CD4-positive, alpha-beta T cell treated with Interleukin-15 for 1 hour (primary cell): ENCODE data around the gene KMT2D.
A peak's percentile ranks its signal among the peaks of the same experiment; 100 is the strongest.

Experiments
- DNase-seq: peaks from one replicate; pipeline ENCODE4 v3.0.0-alpha.2; 2020

The KMT2D gene

GRCh38 chr12:49060237-49061156, at the start of gene KMT2D:
Gene KMT2D (minus strand): TSS chr12:49060794. CDS start chr12:49055324, 5,470 bp downstream.
- peak; percentile 88 for DNase-seq

GRCh38 chr12:49109641-49110463, 49.3 kb upstream of the KMT2D start:
- peak; percentile 28 for DNase-seq

- DNase-seq = peak; percentile 32
Measured at GRCh38 chr12:49108958-49109404, 48.4 kb upstream of the KMT2D start.

- DNase-seq = no peak
Measured at GRCh38 chr12:49105504-49106084, 45.0 kb upstream of the KMT2D start.

- no peak for DNase-seq
Measured at GRCh38 chr12:49104822-49105221, 44.2 kb upstream of the KMT2D start.

GRCh38 chr12:49100380-49100779, 39.8 kb upstream of the KMT2D start:
- DNase-seq = no peak

GRCh38 chr12:49098703-49099102, 38.1 kb upstream of the KMT2D start:
- no peak for DNase-seq

- peak; percentile 57 for DNase-seq
Measured at GRCh38 chr12:49098035-49098451, 37.4 kb upstream of the KMT2D start.

GRCh38 chr12:49097381-49097780, 36.8 kb upstream of the KMT2D start:
- no peak for DNase-seq

- no peak for DNase-seq
Measured at GRCh38 chr12:49094975-49095365, 34.4 kb upstream of the KMT2D start.

- DNase-seq = no peak
Measured at GRCh38 chr12:49094160-49094974, 33.8 kb upstream of the KMT2D start, which contains the start of gene DHH. Gene DHH (minus strand): TSS chr12:49094801. CDS start chr12:49094512, 289 bp downstream.

GRCh38 chr12:49093792-49094159, 33.2 kb upstream of the KMT2D start:
- DNase-seq = no peak

GRCh38 chr12:49092816-49093406, 32.3 kb upstream of the KMT2D start:
- DNase-seq = no peak

- DNase-seq = peak; percentile 56
Measured at GRCh38 chr12:49092086-49092815, 31.7 kb upstream of the KMT2D start.

- no peak for DNase-seq
Measured at GRCh38 chr12:49091836-49092085, 31.2 kb upstream of the KMT2D start.

- no peak for DNase-seq
Measured at GRCh38 chr12:49091056-49091835, 30.7 kb upstream of the KMT2D start.

GRCh38 chr12:49089821-49090773, 29.5 kb upstream of the KMT2D start:
- DNase-seq = peak; percentile 32

GRCh38 chr12:49088932-49089330, 28.3 kb upstream of the KMT2D start:
- DNase-seq = no peak

GRCh38 chr12:49088150-49088931, 27.7 kb upstream of the KMT2D start:
- peak; percentile 79 for DNase-seq
